ENCODE data around the gene ZFAND3. TPM values are rescaled to one million over a fixed set of nuclear protein-coding genes. Genes with fewer than 3 reads are reported as not detected.

The ZFAND3 gene
- total and polyA plus RNA-seq, 2 donors (not counting 3 experiments of a cell fraction or from before 2014, with no cell fraction given) = 15.4 to 54.2 TPM

DNA sequence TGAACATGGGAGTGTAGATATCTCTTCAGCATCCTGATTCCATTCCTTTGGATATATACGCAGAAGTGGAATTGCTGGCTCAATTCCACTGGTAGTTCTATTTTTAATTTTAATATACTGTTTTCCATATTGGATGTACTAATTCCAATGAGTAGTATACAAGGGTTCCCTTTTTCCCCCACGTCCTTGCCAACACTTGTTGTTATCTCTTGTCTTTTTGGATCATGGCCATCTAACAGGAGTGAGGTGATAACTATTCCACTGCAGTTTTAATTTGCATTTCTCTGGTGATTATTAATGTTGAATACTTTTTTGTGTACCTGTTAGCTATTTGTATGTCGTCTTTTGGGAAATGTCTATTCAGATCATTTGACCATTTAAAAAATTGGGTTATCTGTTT is 91.5 kb downstream of the ZFAND3 start:
- Histone ChIP-seq H3K4me2 (ENCODE audit: insufficient read depth, low read length) (no peak overlapping the region), H3K4me1 (ENCODE audit: control insufficient read depth, extremely low read depth, insufficient read depth, low read length) (no peaks in the 10 kb centered on the region), H3K27ac (ENCODE audit: insufficient read depth, low read depth, low read length) (no peak overlapping the region), H3K9me1 (replicated peaks; ENCODE audit: control insufficient read depth, extremely low read depth, insufficient read depth, low read length) (no peaks in the 10 kb centered on the region), H2AFZ (ENCODE audit: low read depth, low read length) (no peak overlapping the region), H3K27me3 (ENCODE audit: control insufficient read depth in 2 of 2, insufficient read depth in 2 of 2, low read length in 2 of 2) (no peaks in the 10 kb centered on the region), H4K20me1 (replicated peaks; ENCODE audit: control insufficient read depth, extremely low read depth, insufficient read depth, low read length) (peaks cover 19% of the 10 kb centered on the region), H3K36me3 (ENCODE audit: control insufficient read depth in 2 of 2, extremely low read depth in 1 of 2, insufficient read depth in 2 of 2, low read length in 2 of 2) (no peaks in the 10 kb centered on the region), H3K9me3 (replicated peaks; ENCODE audit: control insufficient read depth, insufficient read depth, low read length) (no peaks in the 10 kb centered on the region), H3K79me2 (ENCODE audit: control insufficient read depth, insufficient read depth, low read length) (peaks cover 89% of the 10 kb centered on the region), H3K4me3 (replicated peaks in 1 of 3; ENCODE audit: insufficient read depth in 1 of 3, low read depth in 1 of 3, low read length in 3 of 3) (no peak overlapping the region), H3K9ac (replicated peaks; ENCODE audit: extremely low read depth, insufficient read depth, low read length) (no peak overlapping the region)
- ChIA-PET CTCF (no interaction called here), POLR2A (no interaction called here)
- DNase-seq (ENCODE audit: low read depth, low spot score) = no peak
- dilution Hi-C loops (cut with MboI; ENCODE audit: extremely low pct_ligation_motif_present, low sequenced_read_pairs) (no loop called here), intact Hi-C loops (cut with micrococcal nuclease) (no loop called here)
- no TSS peak for BruUV-seq (replicated peaks)
- TF ChIP-seq, protein P1, sequence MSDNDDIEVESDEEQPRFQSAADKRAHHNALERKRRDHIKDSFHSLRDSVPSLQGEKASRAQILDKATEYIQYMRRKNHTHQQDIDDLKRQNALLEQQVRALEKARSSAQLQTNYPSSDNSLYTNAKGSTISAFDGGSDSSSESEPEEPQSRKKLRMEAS (IDR thresholded peaks at IDR 0.05; ENCODE audit: insufficient read depth, insufficient read length) = no peak
- TF ChIP-seq POLR2AphosphoS5 (IDR thresholded peaks at IDR 0.05; ENCODE audit: insufficient read depth, low read depth, low read length) (no peak), MYC (IDR thresholded peaks at IDR 0.05; ENCODE audit: low read depth, low read length) (no peak), FOS (IDR thresholded peaks at IDR 0.05; ENCODE audit: borderline replicate concordance, insufficient read depth, low read length) (no peak), JUN (IDR thresholded peaks at IDR 0.05; ENCODE audit: borderline replicate concordance, insufficient read depth, insufficient read length, low read depth) (no peak), EZH2 (IDR thresholded peaks at IDR 0.05; ENCODE audit: borderline replicate concordance, low read depth, low read length, severe bottlenecking) (no peak), POLR2A (IDR thresholded peaks at IDR 0.05; ENCODE audit: low read depth, low read length) (no peak), GATA2 (IDR thresholded peaks at IDR 0.05; ENCODE audit: insufficient read depth, insufficient read length, low read depth, low read length) (no peak)
- TF ChIP-seq, protein P2, sequence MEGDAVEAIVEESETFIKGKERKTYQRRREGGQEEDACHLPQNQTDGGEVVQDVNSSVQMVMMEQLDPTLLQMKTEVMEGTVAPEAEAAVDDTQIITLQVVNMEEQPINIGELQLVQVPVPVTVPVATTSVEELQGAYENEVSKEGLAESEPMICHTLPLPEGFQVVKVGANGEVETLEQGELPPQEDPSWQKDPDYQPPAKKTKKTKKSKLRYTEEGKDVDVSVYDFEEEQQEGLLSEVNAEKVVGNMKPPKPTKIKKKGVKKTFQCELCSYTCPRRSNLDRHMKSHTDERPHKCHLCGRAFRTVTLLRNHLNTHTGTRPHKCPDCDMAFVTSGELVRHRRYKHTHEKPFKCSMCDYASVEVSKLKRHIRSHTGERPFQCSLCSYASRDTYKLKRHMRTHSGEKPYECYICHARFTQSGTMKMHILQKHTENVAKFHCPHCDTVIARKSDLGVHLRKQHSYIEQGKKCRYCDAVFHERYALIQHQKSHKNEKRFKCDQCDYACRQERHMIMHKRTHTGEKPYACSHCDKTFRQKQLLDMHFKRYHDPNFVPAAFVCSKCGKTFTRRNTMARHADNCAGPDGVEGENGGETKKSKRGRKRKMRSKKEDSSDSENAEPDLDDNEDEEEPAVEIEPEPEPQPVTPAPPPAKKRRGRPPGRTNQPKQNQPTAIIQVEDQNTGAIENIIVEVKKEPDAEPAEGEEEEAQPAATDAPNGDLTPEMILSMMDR (IDR thresholded peaks at IDR 0.05; ENCODE audit: extremely low read depth in 1 of 2, insufficient read depth in 1 of 2, low read depth in 1 of 2, low read length in 2 of 2) = no peak
- FAIRE-seq = no peak
